GM23248 (cell line): Measurements from ENCODE around the gene ZNF92. TPM values are rescaled to one million over a fixed set of nuclear protein-coding genes. Genes with fewer than 3 reads are reported as not detected.
"Not testable (repeated sequence)": the region's sequence is repeated elsewhere in the genome, so short reads cannot be mapped to it uniquely, and the experiment has no call there.

Experiments used
- DNase-seq: peaks from one replicate; pipeline ENCODE4 v3.0.0-alpha.2; 2015
- H2AFZ ChIP-seq: fragments of 200-600 bp; sonication (generic); 2 replicates; pipeline ENCODE4 v1.6.1; 2016; ENCODE audit warnings: antibody characterized with exemption
- H3F3A ChIP-seq: fragments of 200-600 bp; sonication (generic); 2 replicates; pipeline ENCODE4 v1.6.1; 2016; ENCODE audit warnings: mild to moderate bottlenecking, antibody characterized with exemption, mixed run types; ENCODE audit not compliant: insufficient read depth
- H3K27ac ChIP-seq: fragments of 200-600 bp; sonication (generic); 2 replicates; pipeline ENCODE4 v1.5.1; 2016; ENCODE audit warnings: mild to moderate bottlenecking
- H3K27me3 ChIP-seq: fragments of 200-600 bp; sonication (generic); replicated peaks from 2 replicates; pipeline ENCODE4 v1.6.1; 2016; ENCODE audit warnings: mild to moderate bottlenecking; ENCODE audit not compliant: insufficient read depth
- H3K36me3 ChIP-seq: fragments of 200-600 bp; sonication (generic); 2 replicates; pipeline ENCODE4 v1.6.1; 2016; ENCODE audit warnings: low read depth, mild to moderate bottlenecking
- H3K4me1 ChIP-seq: fragments of 200-600 bp; sonication (generic); 2 replicates; pipeline ENCODE4 v1.6.1; 2016; ENCODE audit warnings: mild to moderate bottlenecking; ENCODE audit not compliant: insufficient read depth
- H3K4me2 ChIP-seq: fragments of 200-600 bp; sonication (generic); one replicate; pipeline ENCODE4 v1.6.1; 2016; ENCODE audit warnings: mild to moderate bottlenecking; ENCODE audit not compliant: unreplicated experiment
- H3K4me3 ChIP-seq: fragments of 200-600 bp; sonication (generic); 2 replicates; pipeline ENCODE4 v1.5.1; 2016; ENCODE audit warnings: mild to moderate bottlenecking
- H3K79me2 ChIP-seq: fragments of 200-600 bp; sonication (generic); 2 replicates; pipeline ENCODE4 v1.6.1; 2016; ENCODE audit warnings: mild to moderate bottlenecking; ENCODE audit not compliant: insufficient read depth
- H3K9ac ChIP-seq: fragments of 200-600 bp; sonication (generic); 2 replicates; pipeline ENCODE4 v1.6.1; 2016; ENCODE audit warnings: mild to moderate bottlenecking
- H3K9me2 ChIP-seq: fragments of 200-600 bp; sonication (generic); 2 replicates; pipeline ENCODE4 v1.6.1; 2016; ENCODE audit warnings: mixed run types, mild to moderate bottlenecking, moderate library complexity; ENCODE audit not compliant: insufficient read depth
- H3K9me3 ChIP-seq: fragments of 200-600 bp; sonication (generic); one replicate; pipeline ENCODE4 v1.6.1; 2017; ENCODE audit warnings: low read depth
- H4K20me1 ChIP-seq: fragments of 200-600 bp; sonication (generic); 2 replicates; pipeline ENCODE4 v1.6.0; 2016; ENCODE audit not compliant: insufficient read depth
- EZH2 ChIP-seq: fragments of 200-600 bp; sonication (generic); IDR thresholded peaks from 2 replicates; pipeline ENCODE4 v1.6.1; 2018; ENCODE audit warnings: antibody characterized with exemption, mild to moderate bottlenecking; ENCODE audit not compliant: insufficient read depth, poor library complexity, severe bottlenecking
- EZH2phosphoT487 ChIP-seq: fragments of 200-600 bp; sonication (generic); IDR thresholded peaks from 2 replicates; pipeline ENCODE4 v1.6.1; 2018; ENCODE audit warnings: antibody characterized with exemption, moderate library complexity, mild to moderate bottlenecking, low read depth; ENCODE audit not compliant: insufficient read depth
- WGBS, 2 experiments: methylation state at CpG; one replicate each; pipeline ENCODE4 v1.1.6; 2015 to 2017; ENCODE audit warnings: low lambda C conversion rate in 2 of 2, low coverage in 1 of 2; ENCODE audit errors: missing lambda C conversion rate in 2 of 2; 5-methylcytosine and 5-hydroxymethylcytosine counted together
- in situ Hi-C: fragments of 300-500 bp; cut with MboI; formaldehyde crosslinking; loops from 2 replicates; pipeline ENCODE4 v1.15.0; 2020
- polyA plus RNA-seq: library from polyadenylated mRNA; unstranded; fragments of >200 nt; fragmentation: Nextera tagmentation; extraction: Ambion mirVana; gene quantifications from 2 replicates; pipeline ENCODE4 v1.2.1, GENCODE V29; 2016
- total RNA-seq: library from RNA; depleted of rRNA; stranded (reverse); fragments of >200 nt; shearing (Covaris generic); gene quantifications from 2 replicates; pipeline ENCODE4 v1.2.3, GENCODE V29; 2014

ZNF92 gene
- total and polyA plus RNA-seq, 2 experiments from 2014 or later, result 3.5 to 4.3 TPM

GRCh38 chr7:65409363-65409762 is 35.7 kb downstream of the ZNF92 start:
- H2AFZ ChIP-seq, result no peak overlapping the region
- in situ Hi-C loops, result no loop called here
- no peak overlapping the region for H3K9ac ChIP-seq
- no peaks in the 10 kb centered on the region for H3K36me3 ChIP-seq
- H3K9me3 ChIP-seq, result no peaks in the 10 kb centered on the region
- H3K27ac ChIP-seq, result no peak overlapping the region
- WGBS, 2 experiments, result 86 to 94% methylated on average over 3 of the region's 3 CpGs
- no peaks in the 10 kb centered on the region for H3K27me3 ChIP-seq
- H3K4me3 ChIP-seq, result no peak overlapping the region
- no peaks in the 10 kb centered on the region for H3K9me2 ChIP-seq
- TF ChIP-seq EZH2phosphoT487 (no peak), EZH2 (no peak)
- no peaks in the 10 kb centered on the region for H3K79me2 ChIP-seq
- no peak for DNase-seq
- no peaks in the 10 kb centered on the region for H3K4me1 ChIP-seq
- H3F3A ChIP-seq, result no peaks in the 10 kb centered on the region
- H3K4me2 ChIP-seq, result no peak overlapping the region
- H4K20me1 ChIP-seq, result no peaks in the 10 kb centered on the region

- no peaks in the 10 kb centered on the region for H3K9me2 ChIP-seq
- TF ChIP-seq EZH2 (no peak), EZH2phosphoT487 (no peak)
- H3K4me3 ChIP-seq, result no peak overlapping the region
- no peaks in the 10 kb centered on the region for H4K20me1 ChIP-seq
- H3K9me3 ChIP-seq, result no peaks in the 10 kb centered on the region
- no peaks in the 10 kb centered on the region for H3K4me1 ChIP-seq
- no peaks in the 10 kb centered on the region for H3K79me2 ChIP-seq
- H3K9ac ChIP-seq, result no peak overlapping the region
- no peaks in the 10 kb centered on the region; the same call in 1 of the 2 replicates for H3K27me3 ChIP-seq
- in situ Hi-C loops, result no loop called here
- H3K36me3 ChIP-seq, result no peaks in the 10 kb centered on the region
- no peak for DNase-seq
- no peaks in the 10 kb centered on the region for H3F3A ChIP-seq
- H3K27ac ChIP-seq, result no peak overlapping the region
- H3K4me2 ChIP-seq, result no peak overlapping the region
- no peak overlapping the region for H2AFZ ChIP-seq
Observed at GRCh38 chr7:65411249-65411648, 37.6 kb downstream of the ZNF92 start.

GRCh38 chr7:65422670-65423069 is 49.0 kb downstream of the ZNF92 start:
- in situ Hi-C loops, result no loop called here
- H3K27ac ChIP-seq, result no peak overlapping the region
- H3K4me2 ChIP-seq, result no peak overlapping the region

GRCh38 chr7:65423286-65423685 is 49.6 kb downstream of the ZNF92 start:
- in situ Hi-C loops, H4K20me1 ChIP-seq, H3K9me3 ChIP-seq, H3K36me3 ChIP-seq, H3F3A ChIP-seq, H3K27ac ChIP-seq, H3K4me2 ChIP-seq, H3K79me2 ChIP-seq, H3K9ac ChIP-seq, H3K4me3 ChIP-seq, H3K4me1 ChIP-seq, DNase-seq, H2AFZ ChIP-seq, H3K9me2 ChIP-seq, H3K27me3 ChIP-seq: not testable (repeated sequence)
- 54 to 64% methylated on average over 3 of the region's 3 CpGs for WGBS, 2 experiments

More at GRCh38 chr7:65422670-65423069, 49.0 kb downstream of the ZNF92 start:
- no peak for TF ChIP-seq EZH2phosphoT487
- Histone ChIP-seq H3K36me3 (no peaks in the 10 kb centered on the region), H3K4me1 (no peaks in the 10 kb centered on the region), H3K4me3 (no peak overlapping the region), H4K20me1 (no peaks in the 10 kb centered on the region), H3K9me2 (no peaks in the 10 kb centered on the region), H3K79me2 (no peaks in the 10 kb centered on the region), H3K27me3 (no peaks in the 10 kb centered on the region), H2AFZ (no peak overlapping the region), H3K9ac (no peak overlapping the region), H3F3A (no peaks in the 10 kb centered on the region), H3K9me3 (no peaks in the 10 kb centered on the region)
- no peak for DNase-seq

GRCh38 chr7:65429642-65430343 is 56.1 kb downstream of the ZNF92 start:
- no peak overlapping the region for H3K9ac ChIP-seq
- in situ Hi-C loops, result no loop called here
- H3K79me2 ChIP-seq, result no peaks in the 10 kb centered on the region
- H3K9me3 ChIP-seq, result no peaks in the 10 kb centered on the region
- H3K4me1 ChIP-seq, result no peaks in the 10 kb centered on the region
- peaks cover 10% of the 10 kb centered on the region for H3K27me3 ChIP-seq
- no peaks in the 10 kb centered on the region for H3K36me3 ChIP-seq
- no peak overlapping the region for H3K4me2 ChIP-seq
- no peak overlapping the region for H3K27ac ChIP-seq
- no peak for DNase-seq
- no peak overlapping the region for H3K4me3 ChIP-seq
- H3K9me2 ChIP-seq, result no peaks in the 10 kb centered on the region
- peaks cover 20% of the 10 kb centered on the region for H3F3A ChIP-seq
- no peak for TF ChIP-seq EZH2
- TF ChIP-seq EZH2phosphoT487, result no peak
- WGBS, 2 experiments, result 77% methylated on average over 26 of the region's 26 CpGs
- no peaks in the 10 kb centered on the region for H4K20me1 ChIP-seq
- no peak overlapping the region for H2AFZ ChIP-seq
